GM19351 (cell line): ENCODE data around the gene OTOP3.

Source experiments
- ATAC-seq: cut with Tn5 transposase; IDR thresholded peaks from one replicate; pipeline ENCODE4 v1.9.1; 2021; ENCODE audit warnings: mild to moderate bottlenecking, moderate library complexity; ENCODE audit not compliant: unreplicated experiment

Gene OTOP3

GRCh38 chr17:74937064-74938051 lies 1.7 kb downstream of the OTOP3 start:
- no peak for ATAC-seq

GRCh38 chr17:74938194-74938950 lies 2.7 kb downstream of the OTOP3 start:
- ATAC-seq, result no peak

- no peak for ATAC-seq
These were observed 3.8 kb downstream of the OTOP3 start for GRCh38 chr17:74939534-74939933.

GRCh38 chr17:74941128-74941725 lies 5.5 kb downstream of the OTOP3 start:
- no peak for ATAC-seq

- no peak for ATAC-seq
These were observed 8.3 kb downstream of the OTOP3 start for GRCh38 chr17:74943808-74944522.

GRCh38 chr17:74945543-74945942 lies 9.8 kb downstream of the OTOP3 start:
- ATAC-seq, result peak; percentile 69

- ATAC-seq, result no peak
These were observed 10.9 kb downstream of the OTOP3 start for GRCh38 chr17:74946641-74947040.

GRCh38 chr17:74947041-74947754 lies 11.5 kb downstream of the OTOP3 start:
- no peak for ATAC-seq

GRCh38 chr17:74949455-74950115 lies 13.9 kb downstream of the OTOP3 start:
- ATAC-seq, result no peak

- ATAC-seq, result no peak
These were observed 14.5 kb downstream of the OTOP3 start for GRCh38 chr17:74950207-74950606.

GRCh38 chr17:74951065-74951464 lies 15.4 kb downstream of the OTOP3 start:
- no peak for ATAC-seq

GRCh38 chr17:74951680-74952421 lies 16.2 kb downstream of the OTOP3 start:
- no peak for ATAC-seq

- no peak for ATAC-seq
These were observed 16.9 kb downstream of the OTOP3 start for GRCh38 chr17:74952431-74953133.

- ATAC-seq, result no peak
These were observed 17.5 kb downstream of the OTOP3 start for GRCh38 chr17:74953134-74953687.

- ATAC-seq, result no peak
These were observed 18.4 kb downstream of the OTOP3 start for GRCh38 chr17:74954115-74954514.

GRCh38 chr17:74954665-74955421 lies 19.1 kb downstream of the OTOP3 start:
- no peak for ATAC-seq

- no peak for ATAC-seq
These were observed 20.4 kb downstream of the OTOP3 start for GRCh38 chr17:74956093-74956492.
